HEK293T (cell line): ENCODE measurements around the gene TNS3.

ENCODE experiments used
- BHLHE40 ChIP-seq: fragments of 450-650 bp; IDR thresholded peaks from 2 replicates; pipeline ENCODE4 v1.6.1; 2016; ENCODE audit warnings: mild to moderate bottlenecking, moderate library complexity, borderline replicate concordance
- FOXK2 ChIP-seq: fragments of 450-650 bp; IDR thresholded peaks from 2 replicates; pipeline ENCODE4 v1.6.1; 2016; ENCODE audit warnings: mild to moderate bottlenecking
- FOXM1 ChIP-seq: fragments of 450-650 bp; IDR thresholded peaks from 2 replicates; pipeline ENCODE4 v1.6.1; 2017; ENCODE audit warnings: mild to moderate bottlenecking, borderline replicate concordance
- SP1 ChIP-seq: fragments of 450-650 bp; IDR thresholded peaks from 2 replicates; pipeline ENCODE4 v1.6.1; 2017

DNA sequence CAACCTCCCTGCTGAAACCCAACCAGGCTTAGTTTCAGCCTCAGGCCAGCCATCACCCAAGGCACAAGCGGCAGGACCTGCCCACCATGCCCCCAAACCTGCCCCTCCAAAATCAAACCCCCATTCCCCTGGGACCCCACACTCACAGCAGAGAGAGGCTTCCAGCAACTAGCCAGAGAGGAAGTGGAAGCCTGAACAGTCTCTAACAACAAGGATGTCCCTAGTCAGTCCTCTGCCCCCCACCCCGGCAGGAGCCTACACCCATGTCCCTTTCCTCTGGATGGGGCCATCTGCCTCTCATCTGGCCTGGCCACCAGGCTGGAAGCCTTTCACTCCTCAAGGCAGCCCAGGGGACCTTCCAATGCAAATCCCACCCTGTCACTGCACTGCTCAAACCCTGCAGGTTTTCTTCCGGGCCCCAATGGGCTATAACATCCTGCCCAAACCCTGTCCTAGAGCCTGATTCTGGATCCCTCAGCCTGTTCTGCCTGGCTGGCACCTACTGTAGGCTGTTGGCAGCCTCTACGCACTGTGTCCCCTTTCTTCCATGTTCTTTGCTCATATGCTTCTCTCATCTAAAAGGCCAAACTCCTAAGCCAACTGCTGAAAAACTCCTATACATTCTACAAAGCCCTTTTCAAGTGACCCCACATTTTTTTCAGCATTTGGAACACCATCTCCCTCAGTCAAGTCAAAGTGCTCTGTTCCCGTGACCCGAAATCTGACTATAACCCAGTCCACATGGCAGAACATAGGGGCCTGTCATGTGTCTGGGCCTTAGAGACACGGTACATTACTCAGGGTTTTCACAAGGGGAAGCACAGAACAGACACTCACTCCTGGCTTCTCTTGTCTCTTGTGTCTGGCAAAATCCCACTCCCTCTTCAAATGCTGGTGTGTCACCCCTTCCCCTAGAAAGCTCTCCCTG, 253.3 kb downstream of the TNS3 start:
- TF ChIP-seq FOXK2 = no peak
- no peak for TF ChIP-seq SP1
- no peak for TF ChIP-seq BHLHE40
- no peak for TF ChIP-seq FOXM1
